Measurements from ENCODE around the gene GSG1L. TPM values are rescaled to one million over a fixed set of nuclear protein-coding genes. Genes with fewer than 3 reads are reported as not detected.

GSG1L gene
- total RNA-seq, 2 experiments from 2014 or later: not detected

- no peak for TF ChIP-seq CTCF (IDR thresholded peaks at IDR 0.05)
- intact Hi-C loops (cut with micrococcal nuclease): no loop called here
- H3K4me1 Mint-ChIP-seq (ENCODE audit: low read depth): no peaks in the 10 kb centered on the region
- H3K27me3 Mint-ChIP-seq: peaks cover 2% of the 10 kb centered on the region
- peaks cover 12% of the 10 kb centered on the region for H3K9me3 Mint-ChIP-seq
- H3K36me3 Mint-ChIP-seq (ENCODE audit: low read depth): no peaks in the 10 kb centered on the region
- ATAC-seq: no peak
- POLR2A ChIA-PET: no interaction called here
- no peak overlapping the region for H3K4me3 Mint-ChIP-seq
- H3K27ac Mint-ChIP-seq: no peak overlapping the region
- CTCF ChIA-PET: no interaction called here
- DNase-seq: no peak
These were observed 235.7 kb downstream of the GSG1L start for GRCh38 chr16:27827765-27828164.

DNA sequence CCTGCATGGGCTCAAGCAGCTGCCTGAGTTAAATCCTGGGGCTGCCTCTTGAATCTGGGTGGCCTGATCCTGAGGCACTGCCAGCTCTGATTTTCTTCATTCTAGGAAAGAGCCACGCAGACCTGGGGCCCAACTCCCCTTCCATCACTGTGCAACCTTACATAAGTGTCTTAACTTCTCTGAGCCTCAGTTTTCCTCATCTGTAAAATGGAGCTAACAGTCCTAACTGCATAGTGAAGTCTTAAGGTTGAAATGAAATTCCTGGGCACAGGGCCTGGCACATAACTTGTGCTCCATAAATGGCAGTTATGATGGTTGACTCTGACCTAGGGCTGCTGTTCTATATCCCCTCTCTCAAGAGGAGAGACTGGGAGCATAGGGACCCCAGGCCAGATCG, 236.6 kb downstream of the GSG1L start:
- H3K27me3 Mint-ChIP-seq: no peaks in the 10 kb centered on the region
- H3K4me1 Mint-ChIP-seq (ENCODE audit: low read depth): no peaks in the 10 kb centered on the region
- ChIA-PET CTCF (no interaction called here), POLR2A (no interaction called here)
- H3K9me3 Mint-ChIP-seq: peaks cover 12% of the 10 kb centered on the region
- DNase-seq (no peak), ATAC-seq (no peak)
- no peak overlapping the region for H3K27ac Mint-ChIP-seq
- no peaks in the 10 kb centered on the region for H3K36me3 Mint-ChIP-seq (ENCODE audit: low read depth)
- TF ChIP-seq CTCF (IDR thresholded peaks at IDR 0.05): no peak
- intact Hi-C loops (cut with micrococcal nuclease): no loop called here
- H3K4me3 Mint-ChIP-seq: no peak overlapping the region

DNA sequence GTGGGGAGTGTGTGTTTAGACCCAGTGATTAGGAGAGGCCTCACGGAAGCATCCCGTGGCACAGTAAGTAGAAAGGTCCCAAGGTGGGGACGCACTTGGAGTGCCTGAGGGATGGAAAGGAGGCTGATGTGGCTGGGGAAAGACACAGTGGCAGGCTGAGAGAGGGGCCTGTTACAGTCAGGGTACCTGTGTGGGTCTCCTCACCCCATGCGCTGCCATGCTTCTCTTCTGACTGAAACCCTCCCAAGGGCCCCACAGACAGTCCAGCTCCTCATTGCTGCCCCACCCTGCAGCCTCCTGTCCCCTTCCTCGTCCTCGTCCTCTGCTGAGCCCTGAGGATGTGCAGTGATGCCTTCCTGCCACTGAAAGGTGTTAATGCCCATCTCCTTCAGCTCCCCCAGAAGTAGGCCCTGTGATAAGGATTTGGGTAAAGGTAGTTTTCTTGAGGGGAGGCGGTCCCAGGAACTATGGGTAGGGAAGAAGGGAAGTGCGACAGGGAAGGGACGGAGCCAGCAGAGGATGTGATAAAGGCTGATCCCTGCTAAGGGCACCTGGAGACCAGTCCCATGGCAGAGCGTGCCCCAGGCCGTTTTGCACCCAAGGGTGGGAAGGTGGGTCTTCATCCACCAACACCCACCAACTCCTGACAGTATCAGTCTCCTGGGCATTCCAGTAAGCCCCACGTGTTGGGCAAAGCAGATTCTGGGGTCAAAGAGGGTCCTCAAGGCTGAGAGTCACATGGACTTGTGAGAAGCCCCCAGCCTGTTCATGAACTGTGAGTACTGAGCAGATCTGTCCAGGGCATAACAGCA, 237.2 kb downstream of the GSG1L start:
- ChIA-PET POLR2A (no interaction called here), CTCF (no interaction called here)
- no peak for DNase-seq
- Mint-ChIP-seq H3K36me3 (ENCODE audit: low read depth) (no peaks in the 10 kb centered on the region), H3K27ac (no peak overlapping the region), H3K27me3 (no peaks in the 10 kb centered on the region), H3K9me3 (peaks cover 12% of the 10 kb centered on the region), H3K4me3 (no peak overlapping the region), H3K4me1 (ENCODE audit: low read depth) (no peaks in the 10 kb centered on the region)
- intact Hi-C loops (cut with micrococcal nuclease): no loop called here
- no peak for ATAC-seq
- TF ChIP-seq CTCF (IDR thresholded peaks at IDR 0.05): no peak

- no peak for TF ChIP-seq CTCF (IDR thresholded peaks at IDR 0.05)
- Mint-ChIP-seq H3K4me3 (no peak overlapping the region), H3K27ac (no peak overlapping the region), H3K4me1 (ENCODE audit: low read depth) (no peaks in the 10 kb centered on the region), H3K36me3 (ENCODE audit: low read depth) (no peaks in the 10 kb centered on the region), H3K9me3 (peaks cover 5% of the 10 kb centered on the region), H3K27me3 (no peaks in the 10 kb centered on the region)
- ATAC-seq (no peak), DNase-seq (no peak)
- ChIA-PET POLR2A (no interaction called here), CTCF (interaction anchor here (1.3 kb wide), 1 partner anchor 44 kb away, joined by 3 read pairs; no protein-coding TSS in a partner anchor)
- intact Hi-C loops (cut with micrococcal nuclease): no loop called here
These were observed 238.7 kb downstream of the GSG1L start for GRCh38 chr16:27824786-27825185.

DNA sequence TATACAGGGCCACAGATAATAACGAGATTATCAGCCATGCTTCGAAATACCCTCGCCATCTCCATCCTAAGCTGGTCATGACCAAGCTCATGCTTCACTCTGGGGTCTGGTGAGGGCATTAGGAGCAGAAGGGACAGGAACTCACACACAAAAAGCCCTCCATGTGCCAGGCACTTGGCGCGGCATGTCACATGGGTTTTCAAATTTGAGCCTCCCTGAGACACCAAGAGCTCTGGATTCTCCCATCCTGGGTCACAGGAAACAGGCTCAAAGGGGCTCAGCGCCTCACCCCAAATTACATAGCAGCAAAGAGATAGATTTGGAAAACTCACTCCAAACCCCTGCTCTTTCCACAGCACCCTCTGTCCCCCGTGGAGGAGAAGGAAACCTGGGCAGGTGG, 239.5 kb downstream of the GSG1L start:
- Mint-ChIP-seq H3K27me3 (no peaks in the 10 kb centered on the region), H3K9me3 (peaks cover 2% of the 10 kb centered on the region), H3K4me1 (ENCODE audit: low read depth) (no peaks in the 10 kb centered on the region), H3K36me3 (ENCODE audit: low read depth) (no peaks in the 10 kb centered on the region), H3K27ac (no peak overlapping the region), H3K4me3 (no peak overlapping the region)
- intact Hi-C loops (cut with micrococcal nuclease): no loop called here
- ChIA-PET CTCF (interaction anchor here (1.3 kb wide), 1 partner anchor 44 kb away, joined by 3 read pairs; no protein-coding TSS in a partner anchor), POLR2A (no interaction called here)
- TF ChIP-seq CTCF (IDR thresholded peaks at IDR 0.05): no peak
- ATAC-seq (no peak), DNase-seq (no peak)

All from activated CD8-positive, alpha-beta T cell treated with anti-CD3 and anti-CD28 coated beads for 36 hours (primary cell).